Measurements from ENCODE around the gene KRT40.

- TF ChIP-seq EZH2 (IDR thresholded peaks at IDR 0.05; ENCODE audit: insufficient read depth, poor library complexity, severe bottlenecking) = no peak
- TF ChIP-seq EZH2phosphoT487 (IDR thresholded peaks at IDR 0.05; ENCODE audit: insufficient read depth, low read depth) = no peak
Measured at GRCh38 chr17:40932608-40933007, 51.5 kb downstream of the KRT40 start.
